Hepatocyte (in vitro differentiated cells): Measurements from ENCODE around the gene NR1H3.

ENCODE experiments used
- CTCF ChIP-seq: fragments of 200-600 bp; sonication (generic); IDR thresholded peaks from 2 replicates; pipeline ENCODE4 v1.5.1; 2016; ENCODE audit warnings: antibody characterized with exemption, mild to moderate bottlenecking; ENCODE audit not compliant: poor library complexity
- EZH2 ChIP-seq: fragments of 200-600 bp; sonication (generic); IDR thresholded peaks from 2 replicates; pipeline ENCODE4 v1.6.1; 2016; ENCODE audit warnings: antibody characterized with exemption, mild to moderate bottlenecking, borderline replicate concordance

- TF ChIP-seq CTCF (no peak), EZH2 (no peak)
Observed at GRCh38 chr11:47269829-47270305, 12.1 kb downstream of the NR1H3 start, which contains the start of gene MADD.
